HG03103 (cell line): ENCODE results near the gene AHCYL2.
"Not testable (repeated sequence)": the region's sequence is repeated elsewhere in the genome, so short reads cannot be mapped to it uniquely, and the experiment has no call there.

Experiments
- ATAC-seq: cut with Tn5 transposase; IDR thresholded peaks from one replicate; pipeline ENCODE4 v1.9.1; 2021; ENCODE audit warnings: low read depth; ENCODE audit not compliant: unreplicated experiment

AHCYL2 gene

GRCh38 chr7:129410238-129410637 lies 185.4 kb downstream of the AHCYL2 start:
- ATAC-seq: not testable (repeated sequence)

GRCh38 chr7:129412501-129412900 lies 187.7 kb downstream of the AHCYL2 start:
- no peak for ATAC-seq

- ATAC-seq: no peak
These were observed 192.2 kb downstream of the AHCYL2 start for GRCh38 chr7:129417073-129417472.

GRCh38 chr7:129421717-129422250 lies 197.0 kb downstream of the AHCYL2 start:
- ATAC-seq: no peak

- ATAC-seq: no peak
These were observed 197.9 kb downstream of the AHCYL2 start for GRCh38 chr7:129422727-129423126.

- ATAC-seq: no peak
These were observed 199.0 kb downstream of the AHCYL2 start for GRCh38 chr7:129423700-129424410.

- ATAC-seq: no peak
These were observed 201.7 kb downstream of the AHCYL2 start for GRCh38 chr7:129426482-129426881.

GRCh38 chr7:129427526-129428045 lies 202.8 kb downstream of the AHCYL2 start:
- ATAC-seq: no peak

GRCh38 chr7:129431911-129432643 lies 207.2 kb downstream of the AHCYL2 start:
- no peak for ATAC-seq

- ATAC-seq: peak; percentile 93
These were observed 209.2 kb downstream of the AHCYL2 start, which contains the start of gene STRIP2 for GRCh38 chr7:129433847-129434674. Gene STRIP2, plus strand, starts transcription at chr7:129434432. Its CDS starts 41 bp downstream, at chr7:129434473.

GRCh38 chr7:129434675-129435318 lies 210.0 kb downstream of the AHCYL2 start:
- no peak for ATAC-seq

GRCh38 chr7:129435414-129435829 lies 210.6 kb downstream of the AHCYL2 start:
- no peak for ATAC-seq

GRCh38 chr7:129436335-129436923 lies 211.6 kb downstream of the AHCYL2 start:
- ATAC-seq: no peak

GRCh38 chr7:129437190-129437589 lies 212.4 kb downstream of the AHCYL2 start:
- ATAC-seq: no peak

GRCh38 chr7:129438281-129438838 lies 213.5 kb downstream of the AHCYL2 start:
- no peak for ATAC-seq

GRCh38 chr7:129438839-129439651 lies 214.2 kb downstream of the AHCYL2 start:
- ATAC-seq: no peak

- no peak for ATAC-seq
These were observed 215.3 kb downstream of the AHCYL2 start for GRCh38 chr7:129439963-129440625.

- ATAC-seq: no peak
These were observed 218.8 kb downstream of the AHCYL2 start for GRCh38 chr7:129443612-129444011.
